B cell (primary cell): ENCODE results near the gene RHCE. TPM values are rescaled to one million over a fixed set of nuclear protein-coding genes. Genes with fewer than 3 reads are reported as not detected.
"Not testable (repeated sequence)": the region's sequence is repeated elsewhere in the genome, so short reads cannot be mapped to it uniquely, and the experiment has no call there.

Experiments used
- ATAC-seq: fragments of 200-7000 bp; cut with Tn5 transposase; one replicate; pipeline ENCODE4 v1.10.0; 2021; ENCODE audit warnings: low read depth, mild to moderate bottlenecking, moderate number of reproducible peaks, moderate library complexity
- CTCF ChIA-PET: fragments of 350-600 bp; sonication (Branson Sonifier 250); formaldehyde crosslinking; loops from one replicate; lab custom pipeline; 2021; ENCODE audit warnings: antibody characterized with exemption, inconsistent platforms; lab: Charles Lee
- POLR2A ChIA-PET: fragments of 350-600 bp; sonication (Branson Sonifier 250); formaldehyde crosslinking; loops from one replicate; lab custom pipeline; 2021; ENCODE audit warnings: antibody characterized with exemption; lab: Charles Lee
- DNase-seq: peaks from one replicate; pipeline ENCODE4 v3.0.0; 2013
- H2AFZ ChIP-seq: 2 replicates; pipeline ENCODE4 v1.6.1; 2012; ENCODE audit warnings: mild to moderate bottlenecking, low read depth, low read length; ENCODE audit not compliant: insufficient read depth, poor library complexity, severe bottlenecking
- H3K27ac ChIP-seq, 2 donors: 1 replicate in 1 of 2; 2 replicates in 1 of 2; pipeline ENCODE4 v1.5.1; 2012 to 2013; ENCODE audit warnings: low read length in 2 of 2, mild to moderate bottlenecking in 2 of 2, moderate library complexity in 1 of 2
- H3K27me3 ChIP-seq, 4 experiments: fragments of 200-600 bp in 1 of 4; sonication (generic) in 1 of 4; replicated peaks in 1 of 4; 1 replicate in 2 of 4; 2 replicates in 2 of 4; pipeline versions ENCODE4 v1.6.1 to v1.7.0; 2013 to 2016; ENCODE audit warnings: low read length in 3 of 4, mild to moderate bottlenecking in 2 of 4, mixed read lengths in 1 of 4, moderate library complexity in 1 of 4; ENCODE audit not compliant: insufficient read depth in 4 of 4, control insufficient read depth in 3 of 4; ENCODE audit errors: control extremely low read depth in 1 of 4
- H3K36me3 ChIP-seq, 2 experiments: replicated peaks in 1 of 2; 1 replicate in 1 of 2; 2 replicates in 1 of 2; pipeline versions ENCODE4 v1.6.1 to v1.7.1; 2013; ENCODE audit warnings: low read length in 1 of 2; ENCODE audit not compliant: insufficient read depth in 2 of 2, control insufficient read depth in 1 of 2; ENCODE audit errors: control extremely low read depth in 1 of 2, extremely low read depth in 1 of 2
- H3K4me1 ChIP-seq, 2 donors: fragments of 200-600 bp in 1 of 2; sonication (generic) in 1 of 2; 1 replicate in 1 of 2; 2 replicates in 1 of 2; pipeline versions ENCODE4 v1.5.1 to v1.6.1; 2013 to 2017; ENCODE audit warnings: low read length in 2 of 2; ENCODE audit not compliant: control insufficient read depth in 2 of 2, insufficient read depth in 2 of 2
- H3K4me2 ChIP-seq: replicated peaks from 2 replicates; pipeline ENCODE3; 2012; ENCODE audit warnings: mild to moderate bottlenecking, low read depth, low read length; ENCODE audit not compliant: poor library complexity, severe bottlenecking
- H3K4me3 ChIP-seq, 5 experiments: fragments of 200-600 bp in 1 of 5; sonication (generic) in 1 of 5; 1 replicate in 3 of 5; 2 replicates in 2 of 5; pipeline versions ENCODE4 v1.5.1 to v1.7.0; 2011 to 2016; ENCODE audit warnings: low read length in 4 of 5, mild to moderate bottlenecking in 4 of 5, low read depth in 2 of 5, control low read depth in 1 of 5, moderate library complexity in 1 of 5; ENCODE audit not compliant: insufficient read depth in 1 of 5; ENCODE audit errors: control extremely low read depth in 1 of 5, extremely low read depth in 1 of 5
- H3K79me2 ChIP-seq: fragments of 200-600 bp; sonication (generic); one replicate; pipeline ENCODE4 v1.6.0; 2016; ENCODE audit warnings: low read length; ENCODE audit not compliant: control insufficient read depth, insufficient read depth
- H3K9ac ChIP-seq: fragments of 200-600 bp; sonication (generic); 2 replicates; pipeline ENCODE4 v1.6.1; 2017; ENCODE audit warnings: mild to moderate bottlenecking, low read length, moderate library complexity
- H3K9me3 ChIP-seq, 3 donors: one replicate each; pipeline versions ENCODE4 v1.6.1 to v1.7.1; 2013; ENCODE audit warnings: low read length in 2 of 3; ENCODE audit not compliant: control insufficient read depth in 2 of 3, insufficient read depth in 1 of 3; ENCODE audit errors: control extremely low read depth in 1 of 3
- H4K20me1 ChIP-seq: 2 replicates; pipeline ENCODE4 v1.6.0; 2012; ENCODE audit warnings: mild to moderate bottlenecking, low read length; ENCODE audit not compliant: insufficient read depth, control insufficient read depth, poor library complexity, severe bottlenecking
- H3K27ac Mint-ChIP-seq: one replicate; pipeline ENCODE4 v1.8.0; 2021; ENCODE audit warnings: mixed read lengths
- H3K27me3 Mint-ChIP-seq: one replicate; pipeline ENCODE4 v1.8.0; 2021; ENCODE audit warnings: mixed read lengths
- H3K4me1 Mint-ChIP-seq: one replicate; pipeline ENCODE4 v1.8.0; 2021; ENCODE audit warnings: mixed read lengths
- H3K4me3 Mint-ChIP-seq: one replicate; pipeline ENCODE4 v1.8.0; 2021; ENCODE audit warnings: mixed read lengths
- H3K9me3 Mint-ChIP-seq: one replicate; pipeline ENCODE4 v1.8.0; 2022; ENCODE audit warnings: mixed read lengths; ENCODE audit not compliant: insufficient read depth
- WGBS: methylation state at CpG from one replicate; pipeline ENCODE4 v1.1.5; 2013; ENCODE audit warnings: missing lambda C conversion rate; ENCODE audit not compliant: insufficient coverage; 5-methylcytosine and 5-hydroxymethylcytosine counted together
- intact Hi-C: fragments of 100-400 bp; cut with micrococcal nuclease; formaldehyde crosslinking; loops from one replicate; pipeline ENCODE4 v1.10.0; 2022
- polyA plus RNA-seq: library from polyadenylated mRNA; depleted of rRNA; stranded (reverse); fragments of >200 nt; gene quantifications from 2 replicates; pipeline ENCODE4 v1.2.3, GENCODE V29; 2012
- total RNA-seq, 2 donors: library from RNA; stranded (reverse); fragments of 120-200 nt in 1 of 2; gene quantifications; 1 replicate in 1 of 2; 2 replicates in 1 of 2; pipeline versions ENCODE4 v1.2.3 to v1.2.4, GENCODE V29; 2013 to 2022

RHCE gene
- total and polyA plus RNA-seq, 2 donors (not counting 1 experiment from before 2014, with no cell fraction given) = 0.28 TPM; not detected in 1

- H4K20me1 ChIP-seq, H3K27ac ChIP-seq, H3K27me3 ChIP-seq, H3K79me2 ChIP-seq, H3K4me3 ChIP-seq, H3K36me3 ChIP-seq, H2AFZ ChIP-seq, H3K9me3 Mint-ChIP-seq, H3K9ac ChIP-seq, H3K4me1 ChIP-seq, intact Hi-C loops, H3K4me1 Mint-ChIP-seq, CTCF ChIA-PET, H3K4me2 ChIP-seq, H3K4me3 Mint-ChIP-seq, DNase-seq, H3K27ac Mint-ChIP-seq, ATAC-seq, H3K9me3 ChIP-seq, H3K27me3 Mint-ChIP-seq: not testable (repeated sequence)
- POLR2A ChIA-PET = interaction anchor here (0.6 kb wide), 1 partner anchor 678 kb away, joined by 5 read pairs; no protein-coding TSS in a partner anchor
- 94% methylated on average over 5 of the region's 9 CpGs for WGBS
Measured at GRCh38 chr1:25320314-25320938, 100.2 kb downstream of the RHCE start.

GRCh38 chr1:25312806-25313470 is 107.7 kb downstream of the RHCE start:
- H3K9me3 ChIP-seq, H3K27ac ChIP-seq, H3K4me2 ChIP-seq, CTCF ChIA-PET, H3K36me3 ChIP-seq, H3K9me3 Mint-ChIP-seq, POLR2A ChIA-PET, H3K79me2 ChIP-seq, H2AFZ ChIP-seq, H3K4me3 Mint-ChIP-seq, H3K4me3 ChIP-seq, H3K4me1 Mint-ChIP-seq, H3K9ac ChIP-seq, H3K27ac Mint-ChIP-seq, ATAC-seq, H3K4me1 ChIP-seq, H3K27me3 ChIP-seq, intact Hi-C loops, H3K27me3 Mint-ChIP-seq, DNase-seq, H4K20me1 ChIP-seq: not testable (repeated sequence)

Other genes with a start within 250 kb of the RHCE start
- gene SYF2, start 188.3 kb downstream of the RHCE start, total RNA-seq = 57.4 and 67.3 TPM in 2 replicates
- gene SYF2, start 188.3 kb downstream of the RHCE start, polyA plus RNA-seq = 21.9 and 58.0 TPM in 2 replicates
- gene RSRP1, start 173.4 kb downstream of the RHCE start, total RNA-seq = 474 and 482 TPM in 2 replicates
- 387 and 492 TPM in 2 replicates for gene RSRP1, start 173.4 kb downstream of the RHCE start, polyA plus RNA-seq
- gene RHD, start 148.3 kb downstream of the RHCE start, total RNA-seq = not detected in 2 replicates
- not detected in 2 replicates for gene RHD, start 148.3 kb downstream of the RHCE start, polyA plus RNA-seq
- 59.4 and 62.6 TPM in 2 replicates for gene TMEM50A, start 82.5 kb downstream of the RHCE start, total RNA-seq
- gene TMEM50A, start 82.5 kb downstream of the RHCE start, polyA plus RNA-seq = 20.7 and 30.3 TPM in 2 replicates
- gene MACO1, start 10.1 kb upstream of the RHCE start, total RNA-seq = 20.7 and 21.2 TPM in 2 replicates
- gene MACO1, start 10.1 kb upstream of the RHCE start, polyA plus RNA-seq = 4.9 and 7.5 TPM in 2 replicates
- gene LDLRAP1, start 122.8 kb upstream of the RHCE start, total RNA-seq = 22.4 and 24.3 TPM in 2 replicates
- 16.3 and 22.7 TPM in 2 replicates for gene LDLRAP1, start 122.8 kb upstream of the RHCE start, polyA plus RNA-seq
- 0.70 and 0.89 TPM in 2 replicates for gene MAN1C1, start 196.0 kb upstream of the RHCE start, total RNA-seq
- 0.31 and 1.1 TPM in 2 replicates for gene MAN1C1, start 196.0 kb upstream of the RHCE start, polyA plus RNA-seq